ENCODE results near the gene DBNL. TPM values are rescaled to one million over a fixed set of nuclear protein-coding genes. Genes with fewer than 3 reads are reported as not detected.

DBNL gene
- total RNA-seq, 1 donor from 2014 or later = 68.0 TPM

DNA sequence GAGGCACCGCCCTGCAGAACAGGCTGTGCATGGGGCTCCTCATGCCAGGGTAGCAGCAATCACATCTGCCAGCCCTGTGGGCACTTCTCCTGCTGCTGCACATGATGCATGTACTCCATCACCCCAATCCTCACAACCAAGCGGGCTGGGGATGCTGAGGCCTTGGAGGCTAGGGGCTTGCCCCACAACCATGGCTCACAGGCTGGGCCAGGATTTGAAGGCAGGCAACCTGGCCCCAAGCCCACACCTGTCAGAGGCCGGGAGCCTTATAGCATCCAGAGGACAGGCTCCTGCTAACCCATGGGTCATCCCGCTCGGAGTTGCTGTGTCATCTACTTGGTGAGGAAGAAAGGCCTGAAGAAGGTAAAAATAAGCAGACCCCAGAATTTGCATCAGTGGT, 35.6 kb downstream of the DBNL start:
- Mint-ChIP-seq H3K9me3 (ENCODE audit: low read depth) (no peaks in the 10 kb centered on the region), H3K27me3 (peaks cover 17% of the 10 kb centered on the region), H3K4me3 (ENCODE audit: low read depth) (no peak overlapping the region), H3K27ac (no peak overlapping the region), H3K36me3 (ENCODE audit: insufficient read depth) (peaks cover 7% of the 10 kb centered on the region), H3K4me1 (ENCODE audit: low read depth) (peaks cover 9% of the 10 kb centered on the region)
- TF ChIP-seq, protein P1, sequence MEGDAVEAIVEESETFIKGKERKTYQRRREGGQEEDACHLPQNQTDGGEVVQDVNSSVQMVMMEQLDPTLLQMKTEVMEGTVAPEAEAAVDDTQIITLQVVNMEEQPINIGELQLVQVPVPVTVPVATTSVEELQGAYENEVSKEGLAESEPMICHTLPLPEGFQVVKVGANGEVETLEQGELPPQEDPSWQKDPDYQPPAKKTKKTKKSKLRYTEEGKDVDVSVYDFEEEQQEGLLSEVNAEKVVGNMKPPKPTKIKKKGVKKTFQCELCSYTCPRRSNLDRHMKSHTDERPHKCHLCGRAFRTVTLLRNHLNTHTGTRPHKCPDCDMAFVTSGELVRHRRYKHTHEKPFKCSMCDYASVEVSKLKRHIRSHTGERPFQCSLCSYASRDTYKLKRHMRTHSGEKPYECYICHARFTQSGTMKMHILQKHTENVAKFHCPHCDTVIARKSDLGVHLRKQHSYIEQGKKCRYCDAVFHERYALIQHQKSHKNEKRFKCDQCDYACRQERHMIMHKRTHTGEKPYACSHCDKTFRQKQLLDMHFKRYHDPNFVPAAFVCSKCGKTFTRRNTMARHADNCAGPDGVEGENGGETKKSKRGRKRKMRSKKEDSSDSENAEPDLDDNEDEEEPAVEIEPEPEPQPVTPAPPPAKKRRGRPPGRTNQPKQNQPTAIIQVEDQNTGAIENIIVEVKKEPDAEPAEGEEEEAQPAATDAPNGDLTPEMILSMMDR (IDR thresholded peaks at IDR 0.05; ENCODE audit: unreplicated experiment) = no peak
- no peak for DNase-seq (ENCODE audit: low spot score, unreplicated experiment)

DNA sequence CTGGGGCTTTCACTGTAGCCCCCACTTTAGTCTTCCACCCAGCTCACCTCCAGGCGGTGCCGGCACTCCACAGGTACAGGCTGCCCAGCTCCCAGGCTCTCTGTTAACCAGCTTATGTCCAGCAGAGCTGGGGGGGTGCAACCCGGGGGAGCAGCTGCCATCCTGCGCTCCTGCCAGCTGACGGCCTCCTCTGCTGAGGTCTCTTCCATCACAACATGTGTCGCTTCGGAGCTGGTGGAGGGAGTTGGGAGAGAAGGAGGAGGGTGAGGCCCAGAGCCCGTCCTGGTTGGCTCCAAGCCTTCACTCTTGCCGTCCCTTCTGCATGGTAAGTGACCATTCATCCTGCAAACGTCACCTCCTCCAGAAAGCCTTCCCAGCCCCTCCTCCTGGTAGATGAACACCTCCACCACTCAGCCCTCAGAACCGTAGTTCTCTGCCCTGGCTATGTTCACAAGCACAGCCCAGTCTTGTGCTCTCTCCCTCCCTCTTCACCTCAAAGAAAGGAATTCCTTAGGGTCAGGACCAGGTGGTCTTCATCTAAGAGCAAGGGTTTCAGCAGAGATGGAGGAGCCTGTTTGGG, 36.3 kb downstream of the DBNL start:
- peak overlapping the region; percentile 82 for H3K4me3 Mint-ChIP-seq (ENCODE audit: low read depth)
- no peaks in the 10 kb centered on the region for H3K9me3 Mint-ChIP-seq (ENCODE audit: low read depth)
- H3K27ac Mint-ChIP-seq = no peak overlapping the region
- TF ChIP-seq, protein P1 (IDR thresholded peaks at IDR 0.05; ENCODE audit: unreplicated experiment) = no peak
- peaks cover 7% of the 10 kb centered on the region for H3K36me3 Mint-ChIP-seq (ENCODE audit: insufficient read depth)
- peaks cover 17% of the 10 kb centered on the region for H3K27me3 Mint-ChIP-seq
- DNase-seq (ENCODE audit: low spot score, unreplicated experiment) = no peak
- H3K4me1 Mint-ChIP-seq (ENCODE audit: low read depth) = peaks cover 9% of the 10 kb centered on the region

DNA sequence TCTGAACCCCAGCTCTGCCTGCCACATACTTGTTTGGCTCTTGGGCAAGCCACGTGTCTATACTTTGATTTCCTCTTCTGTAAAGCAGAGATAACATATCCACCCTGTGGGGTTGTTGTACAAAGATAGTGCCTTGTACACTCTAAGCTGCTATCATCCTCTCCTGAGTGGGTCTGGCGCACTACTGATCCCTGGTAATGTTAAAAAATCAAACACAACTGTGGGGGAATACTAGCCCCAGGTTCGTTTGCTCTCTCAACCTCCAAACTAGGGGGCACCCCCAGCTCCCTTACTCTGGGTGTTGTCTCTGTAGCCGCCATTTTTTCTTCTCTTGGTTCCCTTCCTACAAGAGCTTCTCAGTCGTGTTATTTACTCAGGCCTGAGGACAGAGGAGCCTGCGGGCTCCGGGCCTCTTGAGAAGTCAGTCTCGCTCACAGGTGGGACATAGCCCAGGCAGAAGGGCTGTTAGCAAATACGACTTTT, 36.8 kb downstream of the DBNL start:
- TF ChIP-seq, protein P1 (IDR thresholded peaks at IDR 0.05; ENCODE audit: unreplicated experiment) = no peak
- H3K27ac Mint-ChIP-seq = peak overlapping the region; percentile 35
- peaks cover 7% of the 10 kb centered on the region for H3K36me3 Mint-ChIP-seq (ENCODE audit: insufficient read depth)
- peaks cover 17% of the 10 kb centered on the region for H3K27me3 Mint-ChIP-seq
- DNase-seq (ENCODE audit: low spot score, unreplicated experiment) = no peak
- H3K9me3 Mint-ChIP-seq (ENCODE audit: low read depth) = no peaks in the 10 kb centered on the region
- H3K4me3 Mint-ChIP-seq (ENCODE audit: low read depth) = peak overlapping the region; percentile 82
- peaks cover 9% of the 10 kb centered on the region for H3K4me1 Mint-ChIP-seq (ENCODE audit: low read depth)

DNA sequence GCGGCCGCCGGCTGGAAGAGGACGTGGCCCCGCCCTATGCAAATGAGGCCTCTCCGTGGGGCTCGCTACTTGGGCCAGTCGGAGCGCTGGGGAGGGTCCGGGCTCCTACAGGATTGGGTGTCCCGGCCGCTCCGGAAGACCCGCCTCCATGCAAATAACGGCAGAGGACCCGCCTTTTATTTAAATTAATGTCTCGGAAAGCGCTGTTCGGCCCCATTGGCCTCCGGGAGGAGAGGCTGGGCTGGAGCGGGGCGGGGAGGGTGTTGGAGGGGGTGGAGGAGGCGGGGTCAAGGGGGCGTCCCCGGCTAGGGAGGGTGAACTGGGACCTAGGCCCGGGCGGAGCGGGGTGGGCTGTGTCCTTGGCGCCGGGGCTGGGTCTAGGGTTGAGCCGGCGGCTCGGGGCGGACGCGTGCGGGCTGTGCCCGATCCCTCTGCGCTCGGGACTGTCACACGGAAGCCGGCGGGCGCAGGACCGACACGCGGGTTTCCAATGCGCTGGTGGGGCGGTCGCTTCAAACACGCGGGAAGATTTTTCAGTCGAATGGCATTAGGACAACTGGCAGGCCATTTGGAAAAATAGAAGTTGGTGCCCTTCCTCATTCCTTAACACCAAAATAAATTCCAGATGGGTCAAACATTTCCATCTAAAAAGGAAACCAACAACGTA, 38.2 kb downstream of the DBNL start:
- H3K27ac Mint-ChIP-seq = no peak overlapping the region

DNA sequence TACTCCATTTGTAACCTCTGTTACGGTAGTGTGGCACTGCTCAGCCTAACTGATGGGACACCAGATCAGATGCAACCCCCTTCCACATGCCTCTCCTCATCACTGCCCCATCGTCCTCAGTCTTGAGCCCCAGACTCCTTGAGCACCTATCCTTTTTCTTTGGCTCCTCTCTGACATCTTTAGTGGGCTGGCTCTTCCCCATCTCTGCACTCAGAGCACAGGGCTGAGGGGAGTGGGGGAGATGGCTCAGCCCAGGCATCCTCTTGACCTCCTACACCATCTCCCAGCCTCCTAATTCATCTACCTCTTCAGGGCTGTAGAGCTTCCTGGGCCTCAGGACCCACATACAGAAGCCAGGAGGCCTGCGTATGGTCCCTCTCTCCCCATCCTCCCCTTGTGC, 39.3 kb downstream of the DBNL start:
- H3K4me1 Mint-ChIP-seq (ENCODE audit: low read depth) = peaks cover 9% of the 10 kb centered on the region
- H3K27me3 Mint-ChIP-seq = peaks cover 17% of the 10 kb centered on the region
- no peak for DNase-seq (ENCODE audit: low spot score, unreplicated experiment)
- H3K36me3 Mint-ChIP-seq (ENCODE audit: insufficient read depth) = peaks cover 2% of the 10 kb centered on the region
- no peaks in the 10 kb centered on the region for H3K9me3 Mint-ChIP-seq (ENCODE audit: low read depth)
- H3K27ac Mint-ChIP-seq = no peak overlapping the region
- peak overlapping the region; percentile 56 for H3K4me3 Mint-ChIP-seq (ENCODE audit: low read depth)
- TF ChIP-seq, protein P1 (IDR thresholded peaks at IDR 0.05; ENCODE audit: unreplicated experiment) = no peak

More for the DNA sequence above, 38.2 kb downstream of the DBNL start:
- H3K4me3 Mint-ChIP-seq (ENCODE audit: low read depth) = peak overlapping the region; percentile 82
- peak; percentile 93 for DNase-seq (ENCODE audit: low spot score, unreplicated experiment)
- TF ChIP-seq, protein P1 (IDR thresholded peaks at IDR 0.05; ENCODE audit: unreplicated experiment) = no peak
- no peaks in the 10 kb centered on the region for H3K9me3 Mint-ChIP-seq (ENCODE audit: low read depth)
- H3K4me1 Mint-ChIP-seq (ENCODE audit: low read depth) = peaks cover 9% of the 10 kb centered on the region
- H3K27me3 Mint-ChIP-seq = peaks cover 17% of the 10 kb centered on the region
- peaks cover 5% of the 10 kb centered on the region for H3K36me3 Mint-ChIP-seq (ENCODE audit: insufficient read depth)

Measured in progenitor cell of endocrine pancreas (in vitro differentiated cells).